ENCODE data around the gene ATP1A4.

The ATP1A4 gene

DNA sequence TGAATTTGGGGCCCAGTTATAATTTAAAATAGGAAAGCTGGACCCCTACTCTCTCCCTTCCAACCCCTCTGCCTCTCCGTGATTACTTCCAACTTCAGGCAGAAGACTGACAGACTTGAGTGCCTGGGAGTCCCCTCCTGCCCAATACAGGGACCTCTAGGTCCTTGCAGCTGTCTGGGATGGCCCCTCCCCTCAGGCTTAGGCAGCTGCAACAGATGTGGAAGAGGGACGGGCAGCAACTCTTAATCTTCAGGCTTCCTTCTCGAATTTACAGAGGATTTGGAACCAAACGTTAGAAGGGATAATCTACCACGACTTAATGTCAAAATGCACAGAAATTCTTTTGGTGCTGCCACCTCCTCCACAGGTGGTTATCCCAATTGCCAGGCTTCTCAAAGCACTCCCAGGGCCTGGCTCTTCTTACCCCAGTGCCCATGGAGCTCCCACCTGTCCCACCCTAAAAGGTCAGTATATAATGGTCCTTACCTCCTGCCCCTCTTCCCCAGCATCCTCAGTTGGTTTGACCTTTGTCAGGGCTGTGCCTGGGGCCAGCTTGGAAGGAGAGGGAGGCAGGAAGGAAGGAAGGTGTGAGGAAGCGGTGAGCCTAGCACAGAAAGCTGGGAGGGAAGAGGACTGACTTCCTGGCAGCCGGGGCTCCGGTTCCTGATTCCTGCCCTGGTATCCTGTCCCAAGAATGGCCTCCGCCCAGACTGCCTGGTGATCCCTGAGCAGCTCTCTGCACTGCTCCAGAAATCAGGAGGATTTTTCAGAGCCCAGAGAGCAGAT lies 56.6 kb downstream of the ATP1A4 start:
- DNase-seq: no peak

DNA sequence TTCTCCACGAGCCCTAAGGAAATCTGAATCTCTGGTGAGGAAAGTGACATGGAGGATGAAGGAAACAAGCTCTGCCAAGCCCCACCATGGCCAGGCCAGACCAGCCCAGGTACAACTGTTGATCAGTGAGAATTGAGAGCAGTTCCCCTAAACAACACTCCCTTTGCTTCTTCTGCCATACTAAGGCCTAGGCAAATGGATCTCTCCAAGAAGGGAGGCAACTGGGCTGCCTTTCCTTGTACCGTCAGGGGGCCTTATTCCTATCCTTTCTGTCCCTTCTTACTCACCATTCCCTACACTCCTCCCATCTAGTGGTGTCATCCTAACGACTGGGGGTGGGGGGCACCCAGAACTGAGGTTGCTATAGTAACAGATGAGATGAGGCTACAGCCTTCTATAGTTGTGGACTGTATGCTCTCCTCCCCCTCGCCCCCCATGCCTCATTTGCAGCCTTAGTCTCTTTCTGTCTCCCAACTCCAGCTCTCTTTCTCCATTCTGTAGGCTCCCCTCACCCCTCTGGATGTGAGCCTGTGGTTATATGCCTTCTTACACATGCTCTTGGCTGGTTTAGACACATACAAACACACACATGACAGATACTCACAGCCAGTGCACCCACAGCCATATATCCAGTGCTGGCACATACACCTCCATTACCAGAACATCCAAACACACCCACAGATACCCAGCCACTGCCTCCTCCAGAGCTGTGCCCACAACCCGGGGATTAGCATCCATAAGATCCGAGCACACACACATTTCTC lies 57.3 kb downstream of the ATP1A4 start:
- DNase-seq: no peak

DNA sequence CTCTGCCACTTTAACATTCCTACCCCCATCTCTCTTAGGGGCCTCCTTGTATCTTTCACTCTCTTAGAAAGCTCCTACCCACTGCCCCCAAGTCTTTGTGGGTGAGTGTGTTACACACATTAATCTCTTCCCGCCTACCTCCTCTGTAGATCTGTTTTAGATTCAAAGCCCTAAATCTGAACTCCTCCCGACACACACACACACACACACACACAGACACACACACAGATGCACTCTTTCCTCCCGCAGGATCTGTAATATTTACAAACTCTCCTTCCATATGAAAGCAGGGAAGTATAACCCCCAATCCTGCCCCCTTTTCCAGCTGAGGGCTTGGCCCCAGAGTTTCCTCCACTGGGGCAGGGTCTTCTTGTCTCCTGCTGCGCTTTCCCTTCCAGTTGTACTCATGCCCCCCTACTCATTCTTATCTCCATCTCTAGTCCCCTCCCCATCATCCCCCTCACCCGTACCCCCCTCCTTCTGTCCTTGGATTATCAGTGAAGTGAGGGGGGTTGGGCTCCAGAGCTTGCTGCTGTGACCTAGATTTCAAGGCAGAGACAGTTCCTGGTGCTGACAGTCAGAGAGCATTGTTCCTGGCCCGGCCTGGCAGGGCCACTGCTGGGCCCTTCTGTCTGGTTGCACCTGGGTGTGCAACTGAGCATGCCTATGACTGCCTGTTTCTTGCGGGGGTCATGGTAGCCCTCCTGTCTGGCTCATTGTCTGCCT lies 58.1 kb downstream of the ATP1A4 start:
- no peak for DNase-seq

- DNase-seq: no peak
Observed at GRCh38 chr1:160210561-160210960, 59.2 kb downstream of the ATP1A4 start.

- no peak for DNase-seq
Observed at GRCh38 chr1:160211046-160211790, 59.8 kb downstream of the ATP1A4 start.

DNA sequence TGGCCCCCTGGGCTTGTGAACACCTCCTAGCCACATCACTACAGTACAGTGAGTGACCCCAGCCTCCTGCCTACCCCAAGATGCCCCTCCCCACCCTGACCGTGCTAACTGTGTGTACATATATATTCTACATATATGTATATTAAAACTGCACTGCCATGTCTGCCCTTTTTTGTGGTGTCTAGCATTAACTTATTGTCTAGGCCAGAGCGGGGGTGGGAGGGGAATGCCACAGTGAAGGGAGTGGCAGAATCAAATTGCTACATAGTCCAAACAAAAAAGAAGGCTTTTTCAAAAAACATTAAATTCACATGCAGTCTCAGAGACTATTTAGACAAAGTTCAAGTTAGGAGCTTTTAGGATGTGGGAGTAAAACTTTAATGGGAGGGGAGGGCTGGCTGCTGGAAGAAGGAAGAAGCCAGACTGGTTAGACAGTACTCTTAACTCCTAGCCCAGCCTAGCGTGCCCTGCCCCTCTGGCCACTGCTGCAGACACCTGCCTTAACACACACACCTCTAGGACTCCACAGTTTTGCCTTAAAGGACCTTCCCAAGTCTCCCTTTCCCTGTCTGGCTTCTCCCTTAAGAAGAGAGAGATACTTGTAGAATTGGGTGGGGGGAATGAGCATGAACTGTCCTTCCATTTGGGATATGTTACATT lies 63.2 kb downstream of the ATP1A4 start:
- DNase-seq: no peak

GRCh38 chr1:160216301-160216700 lies 64.9 kb downstream of the ATP1A4 start:
- no peak for DNase-seq

GRCh38 chr1:160217481-160218051 lies 66.2 kb downstream of the ATP1A4 start:
- DNase-seq: no peak

GRCh38 chr1:160219062-160219929 lies 67.9 kb downstream of the ATP1A4 start:
- DNase-seq: no peak

DNA sequence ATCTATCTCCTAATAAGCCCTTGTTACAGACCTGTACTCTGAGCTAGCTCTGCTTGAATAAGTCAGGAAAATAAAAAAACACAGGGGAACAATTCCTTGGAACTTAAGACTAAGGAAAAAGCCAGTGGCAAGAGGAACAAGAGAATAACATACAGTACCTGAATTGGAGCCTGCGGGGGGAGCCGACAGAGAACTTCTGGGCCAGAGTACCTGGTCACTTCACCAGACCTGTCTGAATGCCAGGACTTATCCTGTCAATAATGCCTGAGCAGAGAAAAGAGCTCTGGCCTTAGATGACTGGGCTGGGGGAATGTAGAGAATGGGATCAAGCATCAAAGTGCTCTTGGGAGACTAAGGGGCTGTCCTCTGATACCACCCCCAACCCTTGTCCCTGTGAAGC lies 68.9 kb downstream of the ATP1A4 start:
- no peak for DNase-seq

DNA sequence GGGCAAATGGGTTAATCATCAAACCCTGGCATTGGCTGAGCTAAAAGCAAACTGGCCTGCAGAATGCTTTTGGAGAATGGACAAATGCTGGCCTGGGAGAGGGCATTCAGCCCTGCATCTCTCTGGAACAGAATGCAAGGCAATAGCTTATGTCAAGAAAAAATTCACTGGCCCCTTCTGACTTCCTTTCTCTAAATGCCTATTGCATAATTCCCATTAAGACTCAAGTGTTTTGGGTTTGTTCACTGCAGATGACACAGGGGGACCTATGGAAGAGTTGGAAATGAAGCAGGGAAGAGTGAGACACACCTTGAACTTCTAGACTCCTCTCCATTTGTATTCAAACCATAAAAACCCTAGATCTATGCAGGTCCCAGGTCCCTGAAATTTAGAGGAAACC lies 69.7 kb downstream of the ATP1A4 start:
- DNase-seq: no peak

DNA sequence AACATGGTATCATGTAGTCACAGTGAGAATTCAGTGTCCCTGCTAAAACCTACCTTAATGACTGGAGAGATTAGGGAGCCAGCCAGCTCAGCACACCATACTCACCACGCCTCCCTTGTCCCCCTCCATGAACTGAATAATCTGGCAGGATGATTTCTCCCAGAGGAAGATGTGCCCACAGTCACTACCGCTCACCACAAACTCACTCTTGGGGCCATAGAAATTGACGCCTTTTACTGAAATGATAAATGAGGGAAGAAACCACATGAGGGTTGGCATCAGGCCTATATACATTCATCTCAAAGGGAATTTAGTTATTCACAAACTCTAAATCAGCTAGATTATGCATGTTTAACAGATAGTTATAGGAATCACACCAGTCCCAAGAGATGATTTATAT lies 71.1 kb downstream of the ATP1A4 start:
- no peak for DNase-seq

DNA sequence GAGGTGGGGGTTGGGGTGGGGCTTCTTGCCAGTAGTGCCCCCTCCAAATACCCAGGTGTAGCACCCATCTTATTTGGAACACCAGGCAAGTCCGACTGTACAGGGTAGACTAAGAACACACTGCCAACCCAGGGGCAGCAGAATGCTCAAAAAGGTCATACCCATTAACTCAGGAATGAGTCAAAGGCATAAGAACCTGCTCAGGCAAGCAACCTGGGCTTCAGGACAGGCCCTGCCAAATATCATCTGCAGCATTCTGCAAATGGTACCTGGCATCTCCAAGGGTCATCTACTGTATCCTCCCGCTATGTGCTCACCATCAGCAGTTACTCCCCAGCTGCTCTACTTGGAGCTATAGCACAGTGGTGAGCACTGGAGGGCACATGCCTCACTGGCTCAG lies 73.2 kb downstream of the ATP1A4 start:
- no peak for DNase-seq

DNA sequence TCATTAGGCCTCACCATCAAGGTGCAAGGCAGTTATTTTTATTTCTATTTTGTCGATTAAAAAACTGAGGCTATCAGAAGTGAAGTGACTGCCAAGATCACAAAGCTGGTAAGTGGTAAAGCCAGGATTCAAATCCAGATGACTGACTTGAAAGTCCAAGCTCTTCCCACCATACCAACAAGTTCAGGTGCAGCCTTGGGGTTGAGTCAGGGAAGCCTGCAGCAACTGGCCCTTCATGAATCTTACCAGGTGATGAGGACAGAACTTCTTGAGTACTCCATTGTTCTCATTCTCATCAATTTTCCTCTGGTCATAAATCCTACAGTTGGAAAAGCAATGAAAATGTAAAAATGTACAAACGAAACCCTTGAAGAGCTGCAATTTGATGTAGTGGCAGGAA lies 73.9 kb downstream of the ATP1A4 start:
- DNase-seq: no peak

DNA sequence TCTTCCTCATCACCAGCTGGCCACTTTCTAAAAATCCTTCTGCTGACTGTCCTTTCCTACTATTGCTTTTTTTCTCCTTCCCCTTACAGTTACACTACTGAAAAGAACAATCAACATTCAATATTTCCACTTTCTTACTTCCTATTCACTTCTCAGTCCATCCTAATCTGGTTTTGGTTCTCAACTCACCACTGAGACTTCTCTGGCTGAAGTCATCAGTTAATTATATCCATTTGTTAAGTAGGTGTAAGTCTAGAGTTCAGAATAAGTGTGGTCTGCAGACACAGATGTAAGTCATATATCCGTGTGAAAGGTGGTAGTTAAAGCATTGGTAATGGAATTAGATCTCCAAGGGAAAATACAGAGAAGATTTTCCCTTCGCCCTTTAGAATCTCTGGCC lies 75.2 kb downstream of the ATP1A4 start:
- no peak for DNase-seq

GRCh38 chr1:160227034-160227433 lies 75.6 kb downstream of the ATP1A4 start:
- no peak for DNase-seq

GRCh38 chr1:160227561-160227960 lies 76.2 kb downstream of the ATP1A4 start:
- DNase-seq: no peak

DNA sequence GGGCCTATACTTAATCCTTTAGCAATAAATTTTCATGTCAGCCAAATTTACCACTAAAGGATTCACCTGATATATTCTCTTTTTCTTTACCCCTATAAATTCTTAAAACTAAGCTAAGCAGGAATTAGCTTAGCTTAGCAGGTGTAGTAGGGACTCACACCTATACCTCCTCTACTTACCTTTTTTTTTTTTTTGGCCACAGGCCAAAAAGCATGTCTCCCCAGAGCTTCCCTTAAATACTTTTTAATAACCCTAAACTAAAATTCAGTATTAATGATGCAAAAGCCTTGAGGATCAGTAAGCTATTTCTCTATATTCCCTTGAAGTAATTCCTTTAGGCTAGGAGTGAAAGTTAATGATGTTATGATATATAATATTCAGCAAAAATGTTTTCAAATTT lies 77.0 kb downstream of the ATP1A4 start:
- DNase-seq: no peak

- DNase-seq: no peak
Observed at GRCh38 chr1:160232911-160233310, 81.5 kb downstream of the ATP1A4 start.

Data from activated CD4-positive, alpha-beta T cell treated with anti-CD3 and anti-CD28 coated beads, Interleukin-2, amount 50 U/mL, for 4 hours (primary cell).